GM12874 (cell line): ENCODE data around the gene IL23A.

ENCODE experiments used
- CTCF ChIP-seq: IDR thresholded peaks from 2 replicates; pipeline ENCODE4 v1.5.1; 2011; ENCODE audit warnings: low read depth, mild to moderate bottlenecking, control low read depth, low read length, moderate library complexity; ENCODE audit not compliant: insufficient read depth

IL23A gene

GRCh38 chr12:56315622-56316473, 22.8 kb upstream of the IL23A start, which contains the start of gene CNPY2:
TSS of gene CNPY2 (minus strand) at chr12:56315988. CDS start at chr12:56315217, 771 bp downstream.
- TF ChIP-seq CTCF = no peak

- TF ChIP-seq CTCF = no peak
These were observed 21.0 kb upstream of the IL23A start for GRCh38 chr12:56317675-56318074.

- no peak for TF ChIP-seq CTCF
These were observed 17.7 kb upstream of the IL23A start for GRCh38 chr12:56321027-56321426.

- no peak for TF ChIP-seq CTCF
These were observed 14.5 kb upstream of the IL23A start for GRCh38 chr12:56324206-56324605.

- no peak for TF ChIP-seq CTCF
These were observed 12.6 kb upstream of the IL23A start for GRCh38 chr12:56326126-56326525.

GRCh38 chr12:56326533-56326932, 12.2 kb upstream of the IL23A start:
- no peak for TF ChIP-seq CTCF

GRCh38 chr12:56330936-56331490, 7.7 kb upstream of the IL23A start:
- TF ChIP-seq CTCF = no peak
